Mononuclear cell (primary cell): ENCODE data around the gene FBXO9. TPM values are rescaled to one million over a fixed set of nuclear protein-coding genes. Genes with fewer than 3 reads are reported as not detected.

Experiments used
- H3K27me3 ChIP-seq: 2 replicates; pipeline ENCODE4 v1.6.0; 2011; ENCODE audit warnings: low read length, control low read depth; ENCODE audit not compliant: insufficient read depth
- H3K4me1 ChIP-seq: 2 replicates; pipeline ENCODE4 v1.5.1; 2011; ENCODE audit warnings: mild to moderate bottlenecking, low read length, control low read depth; ENCODE audit not compliant: insufficient read depth
- H3K4me3 ChIP-seq: 2 replicates; pipeline ENCODE4 v1.5.1; 2011; ENCODE audit warnings: mild to moderate bottlenecking, low read length, moderate library complexity
- H3K9me3 ChIP-seq: 2 replicates; pipeline ENCODE4 v1.5.1; 2011; ENCODE audit warnings: low read depth, mild to moderate bottlenecking, control low read depth, low read length
- total RNA-seq: library from RNA; depleted of rRNA; stranded (reverse); fragments of >200 nt; gene quantifications from one replicate; pipeline ENCODE4 v1.2.3, GENCODE V29; 2012

The FBXO9 gene
- total RNA-seq, 1 donor = 37.9 TPM

DNA sequence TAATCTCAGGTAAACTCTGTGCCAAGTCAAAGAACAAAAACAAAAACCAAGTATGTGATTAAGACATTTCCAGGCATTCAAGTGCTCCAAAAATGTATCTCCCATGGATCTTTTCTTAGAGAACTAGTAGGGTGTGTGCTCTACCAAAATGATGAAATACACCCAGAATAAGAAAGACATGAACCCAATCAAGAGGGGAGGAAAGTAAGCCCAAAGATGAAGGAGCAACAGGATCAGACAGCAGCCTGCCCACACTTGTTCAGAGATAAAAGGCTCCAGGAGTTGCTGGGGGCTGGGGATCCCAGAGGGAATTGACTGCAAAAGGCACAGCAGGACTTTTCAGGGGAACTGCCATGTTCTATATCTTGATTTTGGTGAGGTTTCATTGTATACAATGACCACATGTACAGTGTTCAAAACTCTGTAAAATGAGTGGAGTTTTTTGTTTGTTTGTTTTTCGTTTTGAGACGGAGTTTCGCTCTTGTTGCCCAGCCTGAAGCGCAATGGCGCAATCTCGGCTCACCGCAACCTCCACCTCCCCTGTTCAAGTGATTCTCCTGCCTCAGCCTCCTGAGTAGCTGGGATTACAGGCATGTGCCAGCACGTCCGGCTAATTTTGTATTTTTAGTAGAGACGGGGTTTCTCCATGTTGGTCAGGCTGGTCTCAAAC, 59.1 kb downstream of the FBXO9 start:
- H3K4me1 ChIP-seq = no peaks in the 10 kb centered on the region
- no peak overlapping the region for H3K4me3 ChIP-seq
- no peaks in the 10 kb centered on the region for H3K9me3 ChIP-seq
- H3K27me3 ChIP-seq = no peaks in the 10 kb centered on the region

DNA sequence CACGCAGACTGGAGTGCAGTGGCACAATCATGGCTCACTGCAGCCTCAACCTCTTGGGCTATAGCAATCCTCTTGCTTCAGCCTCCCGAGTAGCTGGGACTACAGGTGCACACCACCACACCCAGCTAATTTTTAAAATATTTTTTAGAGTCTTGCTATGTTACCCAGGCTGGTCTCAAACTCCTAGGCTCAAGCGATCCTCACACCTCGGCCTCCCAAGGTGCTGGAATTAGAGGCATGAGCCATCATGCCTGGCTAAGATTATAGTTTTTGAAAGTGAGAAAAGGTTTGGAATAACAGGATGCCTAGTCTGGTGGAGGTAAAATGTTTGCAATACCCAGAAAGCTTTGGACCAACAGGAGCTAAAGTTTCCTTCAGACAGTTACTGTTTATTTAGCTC, 60.1 kb downstream of the FBXO9 start:
- H3K4me3 ChIP-seq = no peak overlapping the region
- H3K9me3 ChIP-seq = no peaks in the 10 kb centered on the region
- no peaks in the 10 kb centered on the region for H3K27me3 ChIP-seq
- H3K4me1 ChIP-seq = no peaks in the 10 kb centered on the region

DNA sequence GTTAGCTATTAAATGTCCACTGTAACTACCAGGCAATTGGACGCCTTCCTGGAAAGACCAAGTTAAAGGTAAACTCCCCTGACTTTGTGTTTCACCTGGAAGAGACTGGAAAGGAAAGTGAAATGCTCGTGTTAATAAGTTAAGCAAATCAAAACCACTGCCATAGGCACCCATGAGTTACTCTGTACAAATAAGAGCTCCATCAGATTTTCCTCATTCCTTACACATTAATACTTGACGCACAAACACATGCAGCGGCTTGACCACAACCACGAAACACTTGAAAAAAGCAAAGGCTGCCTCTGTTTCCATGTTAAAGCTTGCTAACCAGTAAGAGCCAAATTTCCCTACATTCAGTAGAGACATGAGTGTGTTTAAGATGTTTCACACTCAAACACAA, 63.6 kb downstream of the FBXO9 start:
- H3K27me3 ChIP-seq = no peaks in the 10 kb centered on the region
- no peaks in the 10 kb centered on the region for H3K4me1 ChIP-seq
- H3K9me3 ChIP-seq = no peaks in the 10 kb centered on the region
- H3K4me3 ChIP-seq = no peak overlapping the region

DNA sequence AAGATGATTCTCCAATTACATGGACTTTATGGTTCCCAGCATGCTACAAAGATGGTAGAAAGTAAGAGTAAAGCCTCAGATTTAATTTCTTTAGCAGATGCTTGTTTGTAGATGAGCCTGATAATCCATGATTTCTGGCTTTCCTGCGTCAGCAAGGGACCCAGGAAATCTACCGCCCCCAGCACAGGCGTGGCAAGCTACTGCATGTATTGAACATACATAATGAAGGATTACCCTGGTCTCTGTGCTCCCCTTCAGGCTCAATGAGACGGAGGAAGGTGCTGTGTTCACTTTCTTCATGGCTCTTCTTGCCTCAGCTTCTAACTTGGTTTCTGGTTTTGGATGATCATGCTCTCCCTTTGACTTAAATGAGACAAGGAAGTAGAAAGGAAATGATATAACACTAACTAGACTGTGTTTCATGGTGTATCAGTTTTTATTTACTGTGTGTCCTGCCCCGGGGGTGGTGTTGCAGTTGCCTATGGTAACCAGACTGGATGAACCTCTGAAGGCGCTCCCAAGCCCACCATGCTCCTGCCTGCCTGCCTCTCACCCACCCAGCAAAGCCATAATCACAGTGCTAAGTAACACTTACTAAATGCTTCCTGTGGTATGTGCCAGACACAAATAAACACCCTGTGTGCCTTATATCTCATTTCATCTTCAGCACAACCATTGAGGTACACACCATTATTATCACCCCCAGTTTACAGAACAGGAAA, 65.5 kb downstream of the FBXO9 start:
- no peaks in the 10 kb centered on the region for H3K27me3 ChIP-seq
- H3K9me3 ChIP-seq = no peaks in the 10 kb centered on the region
- H3K4me1 ChIP-seq = no peaks in the 10 kb centered on the region
- H3K4me3 ChIP-seq = no peak overlapping the region

DNA sequence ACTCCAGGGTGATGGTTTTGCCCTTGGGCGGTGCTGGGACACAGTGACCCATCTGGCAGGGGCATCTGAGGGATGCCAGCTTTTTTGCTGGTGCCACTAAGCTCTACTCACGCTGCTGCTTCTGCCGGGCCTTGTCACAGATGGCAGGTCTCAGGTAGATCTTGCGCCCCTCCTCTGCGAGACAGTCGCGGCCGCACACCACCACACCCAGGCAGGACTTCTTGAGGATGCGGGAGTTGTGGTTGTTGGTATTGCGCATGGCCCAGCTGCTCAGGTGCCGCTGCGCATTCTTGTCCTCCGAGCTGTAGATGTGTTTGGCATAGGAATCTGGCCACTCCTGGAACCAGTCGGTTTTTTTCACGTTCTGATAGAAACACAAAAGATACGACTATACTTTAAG, 68.8 kb downstream of the FBXO9 start:
- H3K4me1 ChIP-seq = no peaks in the 10 kb centered on the region

DNA sequence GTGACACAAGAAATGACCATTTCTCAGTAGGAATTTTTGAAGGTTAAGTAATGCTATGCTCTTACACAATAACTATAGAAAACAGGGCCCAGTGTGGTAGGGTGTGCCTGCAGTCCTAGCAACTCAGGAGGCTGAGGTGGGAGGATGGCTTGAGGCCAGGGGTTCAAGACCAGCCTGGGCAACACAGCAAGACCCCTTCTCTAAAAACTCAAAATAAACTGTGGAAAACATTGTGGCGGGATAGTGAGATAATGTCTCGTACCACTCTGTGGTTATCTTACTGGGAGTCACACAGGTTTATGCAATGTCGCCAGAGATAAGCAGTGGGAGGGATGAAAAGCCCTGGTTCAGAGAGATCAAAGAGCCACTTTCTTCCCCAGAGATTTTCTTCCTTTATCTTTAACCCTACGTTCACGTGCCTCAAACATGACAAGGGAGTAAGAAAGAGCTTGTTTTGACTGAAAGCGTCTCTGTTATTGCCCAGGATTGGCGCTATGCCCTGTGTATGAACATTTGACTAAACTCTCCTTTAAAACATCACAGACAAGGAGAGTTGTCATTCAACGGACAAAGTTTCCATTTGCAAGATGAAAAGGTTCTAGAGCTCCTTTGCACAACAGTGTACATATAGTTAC, 69.5 kb downstream of the FBXO9 start:
- Histone ChIP-seq H3K4me1 (no peaks in the 10 kb centered on the region), H3K4me3 (no peak overlapping the region), H3K9me3 (no peaks in the 10 kb centered on the region), H3K27me3 (no peaks in the 10 kb centered on the region)

More for the DNA sequence above, 68.8 kb downstream of the FBXO9 start:
- H3K9me3 ChIP-seq = no peaks in the 10 kb centered on the region
- no peaks in the 10 kb centered on the region for H3K27me3 ChIP-seq
- no peak overlapping the region for H3K4me3 ChIP-seq

DNA sequence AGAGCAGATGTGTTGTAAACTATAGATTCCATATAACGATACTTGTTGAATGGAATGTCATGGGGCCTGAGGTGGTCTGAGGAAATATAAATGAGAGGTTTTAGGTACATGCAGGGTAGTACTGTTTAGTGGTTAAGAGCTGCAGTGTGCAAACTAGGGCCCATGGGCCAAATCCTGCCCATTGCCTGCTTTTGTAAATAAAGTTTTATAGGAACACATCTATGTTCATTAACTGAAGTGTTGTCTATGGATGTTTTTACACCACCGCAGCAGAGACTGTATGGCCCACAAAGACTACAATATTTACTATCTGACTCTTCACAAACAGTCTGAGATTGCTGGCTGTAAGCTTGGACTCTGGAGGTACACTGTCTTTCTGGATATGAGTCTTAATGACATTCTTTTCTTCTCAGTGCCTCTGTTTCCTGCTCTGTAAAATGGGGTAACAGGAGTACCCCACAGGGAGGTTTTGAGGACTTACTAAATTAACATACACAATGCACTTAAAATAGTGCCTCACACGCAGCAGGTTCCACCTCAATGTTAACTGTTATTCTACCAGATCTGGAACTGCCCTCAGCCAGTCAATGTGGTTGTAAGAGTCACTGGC, 70.9 kb downstream of the FBXO9 start:
- no peak overlapping the region for H3K4me3 ChIP-seq
- no peaks in the 10 kb centered on the region for H3K4me1 ChIP-seq
- H3K9me3 ChIP-seq = no peaks in the 10 kb centered on the region
- H3K27me3 ChIP-seq = no peaks in the 10 kb centered on the region

DNA sequence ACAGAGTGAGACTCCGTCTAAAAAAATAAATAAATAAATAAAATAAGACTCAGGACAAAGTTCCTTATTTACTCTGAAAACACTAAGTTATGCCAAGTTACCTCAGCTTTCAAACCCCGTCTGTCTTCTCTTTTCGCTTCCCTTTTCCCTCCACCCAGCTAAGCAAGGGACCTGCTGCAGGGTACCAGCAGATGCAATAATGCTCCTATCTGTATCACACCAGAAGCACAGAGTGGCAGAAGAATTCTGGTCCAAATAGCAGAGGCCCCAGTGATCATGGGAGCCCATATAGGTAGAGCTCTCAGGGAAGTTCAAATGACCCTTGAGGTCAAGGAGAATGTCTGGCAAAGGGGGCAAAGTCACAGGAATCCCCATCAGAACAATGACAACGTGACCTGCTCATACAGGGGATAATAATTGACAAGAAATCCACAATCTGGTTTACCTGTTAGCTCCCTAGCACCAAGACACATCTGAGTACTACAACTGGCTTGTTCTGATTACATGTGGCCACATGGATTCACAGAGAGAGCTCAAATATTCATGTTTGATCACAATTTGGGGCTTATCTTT, 74.7 kb downstream of the FBXO9 start:
- Histone ChIP-seq H3K4me3 (no peak overlapping the region), H3K27me3 (no peaks in the 10 kb centered on the region), H3K9me3 (no peaks in the 10 kb centered on the region), H3K4me1 (no peaks in the 10 kb centered on the region)

DNA sequence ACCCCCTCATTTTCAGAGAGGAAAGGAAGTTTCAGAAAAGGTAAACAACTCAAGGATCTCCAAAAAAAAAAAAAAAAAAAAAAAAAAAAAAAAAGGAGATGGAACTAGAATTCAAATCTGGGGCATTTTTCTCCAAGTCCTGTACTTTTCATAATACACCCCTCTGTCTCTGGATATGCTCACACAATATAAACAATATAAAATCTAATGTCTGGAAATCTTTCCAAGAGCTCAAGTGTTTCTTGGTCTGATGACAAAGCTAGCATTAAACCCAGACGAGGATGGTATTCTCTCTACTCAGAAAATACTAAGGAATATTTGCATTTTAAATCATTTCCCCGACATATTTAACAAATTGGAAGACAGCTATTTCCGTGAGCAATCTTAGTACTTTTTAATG, 77.6 kb downstream of the FBXO9 start:
- Histone ChIP-seq H3K27me3 (no peaks in the 10 kb centered on the region), H3K4me1 (no peaks in the 10 kb centered on the region), H3K4me3 (no peak overlapping the region), H3K9me3 (no peaks in the 10 kb centered on the region)

DNA sequence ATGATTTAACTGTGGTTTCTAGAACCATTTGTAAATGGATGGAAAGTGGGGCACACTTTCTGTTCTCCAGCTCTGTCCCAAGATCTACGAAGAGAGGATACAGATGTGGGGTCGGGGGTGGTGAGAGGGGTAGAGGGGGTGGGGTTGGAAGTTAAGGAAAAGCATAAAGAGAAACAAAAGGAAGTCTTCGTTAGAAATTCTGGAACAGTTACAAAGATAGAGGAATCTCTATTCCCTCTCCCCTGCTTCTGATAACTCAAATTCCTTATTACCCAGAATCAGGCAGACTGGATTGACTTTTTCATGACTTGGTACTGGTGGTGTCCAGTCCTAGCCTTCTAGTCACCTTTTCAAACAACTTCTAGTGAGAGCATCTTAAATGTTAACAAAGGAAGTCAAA, 78.5 kb downstream of the FBXO9 start:
- Histone ChIP-seq H3K9me3 (no peaks in the 10 kb centered on the region), H3K27me3 (no peaks in the 10 kb centered on the region), H3K4me3 (no peak overlapping the region), H3K4me1 (no peaks in the 10 kb centered on the region)

DNA sequence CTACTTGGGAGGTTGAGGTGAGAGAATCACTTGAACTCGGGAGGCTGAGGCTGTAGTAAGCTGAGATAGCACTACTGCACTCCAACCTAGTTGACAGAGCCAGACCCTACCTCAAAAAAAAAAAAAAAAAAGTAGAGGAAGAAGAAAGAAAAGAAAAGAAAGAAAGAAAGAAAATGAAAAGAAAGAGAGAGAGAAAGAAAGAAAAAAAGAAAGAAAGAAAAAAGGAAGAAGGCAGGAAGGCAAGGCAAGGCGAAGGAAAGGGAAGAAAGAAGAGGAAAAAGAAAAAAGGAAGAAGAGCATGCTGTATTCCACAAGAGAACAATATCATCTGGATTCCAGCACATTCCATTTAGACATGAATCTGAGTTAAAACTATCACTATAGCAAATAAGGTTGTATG, 79.6 kb downstream of the FBXO9 start:
- Histone ChIP-seq H3K4me1 (no peaks in the 10 kb centered on the region), H3K27me3 (no peaks in the 10 kb centered on the region), H3K4me3 (no peak overlapping the region), H3K9me3 (no peaks in the 10 kb centered on the region)

DNA sequence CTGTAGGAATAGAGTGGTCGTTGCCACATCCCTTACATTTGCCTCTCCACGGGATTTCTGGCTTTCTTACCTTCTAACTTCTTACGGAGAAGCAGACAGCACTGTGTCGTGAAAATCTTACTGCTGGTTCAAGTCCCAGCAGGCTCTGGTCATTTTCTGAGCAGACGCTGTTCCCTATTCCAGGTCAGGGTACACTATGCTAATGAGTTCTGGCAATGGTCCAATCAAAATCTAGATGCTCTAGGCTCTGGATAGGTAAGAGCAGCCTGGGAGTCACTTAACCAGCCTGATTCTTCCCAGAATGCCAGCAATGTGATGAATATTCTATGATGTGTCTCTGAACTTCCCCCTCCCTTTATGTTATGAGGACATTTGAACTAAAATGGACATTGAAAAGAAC, 83.5 kb downstream of the FBXO9 start, which contains the start of gene GCM1:
Gene GCM1, minus strand, starts transcription at position 158 of the 400 bp plus-strand sequence. CDS start 3,209 bp downstream, outside the sequence.
- Histone ChIP-seq H3K27me3 (no peaks in the 10 kb centered on the region), H3K9me3 (no peaks in the 10 kb centered on the region), H3K4me3 (no peak within 1 kb of the TSS), H3K4me1 (no peaks in the 10 kb centered on the region)
